Brain microvascular endothelial cell (primary cell): ENCODE data around the gene ZNF664.

Experiments used
- DNase-seq: peaks from one replicate; pipeline ENCODE4 v3.0.0-alpha.2; 2020
- H3K27ac ChIP-seq: fragments of 250-450 bp; sonication (Bioruptor Pico); 2 replicates; pipeline ENCODE4 v1.5.1; 2020; ENCODE audit warnings: mild to moderate bottlenecking, moderate library complexity
- H3K27me3 ChIP-seq: fragments of 250-450 bp; sonication (Bioruptor Pico); replicated peaks from 2 replicates; pipeline ENCODE4 v1.5.1; 2020; ENCODE audit warnings: mild to moderate bottlenecking
- H3K36me3 ChIP-seq: fragments of 250-450 bp; sonication (Bioruptor Pico); replicated peaks from 2 replicates; pipeline ENCODE4 v1.5.1; 2020; ENCODE audit warnings: mild to moderate bottlenecking
- H3K4me3 ChIP-seq: 2 replicates; pipeline ENCODE4 v1.5.1; 2011; ENCODE audit warnings: low read depth, mild to moderate bottlenecking, control low read depth, low read length, moderate library complexity
- CTCF ChIP-seq: IDR thresholded peaks from 2 replicates; pipeline ENCODE4 v1.5.1; 2011; ENCODE audit warnings: low read depth, mild to moderate bottlenecking, moderate library complexity, low read length, control low read depth, inconsistent platforms; ENCODE audit errors: missing control alignments
- in situ Hi-C: cut with HindIII; loops from 2 replicates; pipeline ENCODE4 v1.10.0; 2017; ENCODE audit warnings: low sequenced_read_pairs, low pct_ligation_motif_present

Gene ZNF664

GRCh38 chr12:124009781-124010180, 36.8 kb downstream of the ZNF664 start:
- H3K36me3 ChIP-seq, result peaks cover 21% of the 10 kb centered on the region
- no peak for DNase-seq
- in situ Hi-C loops, result no loop called here
- H3K27ac ChIP-seq, result no peak overlapping the region
- H3K4me3 ChIP-seq, result no peak overlapping the region
- TF ChIP-seq CTCF, result no peak
- H3K27me3 ChIP-seq, result no peaks in the 10 kb centered on the region

GRCh38 chr12:124010687-124011086, 37.7 kb downstream of the ZNF664 start:
- Histone ChIP-seq H3K4me3 (no peak overlapping the region), H3K36me3 (peaks cover 21% of the 10 kb centered on the region), H3K27me3 (no peaks in the 10 kb centered on the region), H3K27ac (no peak overlapping the region)
- in situ Hi-C loops, result no loop called here
- TF ChIP-seq CTCF, result no peak
- no peak for DNase-seq

GRCh38 chr12:124011435-124012115, 38.6 kb downstream of the ZNF664 start:
- Histone ChIP-seq H3K36me3 (peaks cover 21% of the 10 kb centered on the region), H3K27ac (no peak overlapping the region), H3K4me3 (no peak overlapping the region), H3K27me3 (no peaks in the 10 kb centered on the region)
- TF ChIP-seq CTCF, result no peak
- no peak for DNase-seq
- in situ Hi-C loops, result no loop called here

GRCh38 chr12:124013073-124013472, 40.1 kb downstream of the ZNF664 start:
- peaks cover 21% of the 10 kb centered on the region for H3K36me3 ChIP-seq
- no peak for TF ChIP-seq CTCF
- no peak overlapping the region for H3K27ac ChIP-seq
- no peak for DNase-seq
- in situ Hi-C loops, result no loop called here
- no peaks in the 10 kb centered on the region for H3K27me3 ChIP-seq
- H3K4me3 ChIP-seq, result no peak overlapping the region

GRCh38 chr12:124015494-124016461, 42.8 kb downstream of the ZNF664 start:
- Histone ChIP-seq H3K27me3 (no peaks in the 10 kb centered on the region), H3K4me3 (no peak overlapping the region), H3K36me3 (peaks cover 21% of the 10 kb centered on the region), H3K27ac (no peak overlapping the region)
- no peak for TF ChIP-seq CTCF
- in situ Hi-C loops, result no loop called here
- DNase-seq, result no peak
